NCI-H1694 treated with DMSO at 0.1 percent for 48 hours (cell line): ENCODE results near the gene SPTBN4.
A peak's percentile ranks its signal among the peaks of the same experiment; 100 is the strongest.
"Not testable (repeated sequence)": the region's sequence is repeated elsewhere in the genome, so short reads cannot be mapped to it uniquely, and the experiment has no call there.

Source experiments
- DNase-seq: peaks from one replicate; lab custom pipeline; 2025; lab: John Stamatoyannopoulos, UW

The SPTBN4 gene

GRCh38 chr19:40465025-40465556 lies 1.7 kb upstream of the SPTBN4 start:
- DNase-seq: peak; percentile 18

- peak; percentile 97 for DNase-seq
Measured at GRCh38 chr19:40465557-40466218, 1.1 kb upstream of the SPTBN4 start, which contains the start of gene BLVRB. BLVRB (minus strand) TSS chr19:40465745; CDS start chr19:40465688, 57 bp downstream.

GRCh38 chr19:40466219-40466984 lies 399 bp upstream of the SPTBN4 start:
- DNase-seq: no peak

GRCh38 chr19:40469011-40469410 lies 2.2 kb downstream of the SPTBN4 start:
- no peak for DNase-seq

- DNase-seq: no peak
Measured at GRCh38 chr19:40471111-40471510, 4.3 kb downstream of the SPTBN4 start.

- no peak for DNase-seq
Measured at GRCh38 chr19:40472516-40472915, 5.7 kb downstream of the SPTBN4 start.

GRCh38 chr19:40474737-40475136 lies 7.9 kb downstream of the SPTBN4 start:
- DNase-seq: no peak

- not testable (repeated sequence) for DNase-seq
Measured at GRCh38 chr19:40475878-40476644, 9.3 kb downstream of the SPTBN4 start.

- DNase-seq: no peak
Measured at GRCh38 chr19:40486017-40486416, 19.2 kb downstream of the SPTBN4 start.

GRCh38 chr19:40489882-40490230 lies 23.1 kb downstream of the SPTBN4 start:
- DNase-seq: no peak

- no peak for DNase-seq
Measured at GRCh38 chr19:40492274-40492673, 25.5 kb downstream of the SPTBN4 start.

- no peak for DNase-seq
Measured at GRCh38 chr19:40493778-40494177, 27.0 kb downstream of the SPTBN4 start.

- DNase-seq: no peak
Measured at GRCh38 chr19:40494191-40494838, 27.5 kb downstream of the SPTBN4 start.

- no peak for DNase-seq
Measured at GRCh38 chr19:40497214-40497613, 30.4 kb downstream of the SPTBN4 start.

- no peak for DNase-seq
Measured at GRCh38 chr19:40499320-40499719, 32.5 kb downstream of the SPTBN4 start.

GRCh38 chr19:40500678-40501530 lies 34.1 kb downstream of the SPTBN4 start:
- not testable (repeated sequence) for DNase-seq

- DNase-seq: no peak
Measured at GRCh38 chr19:40501599-40501998, 34.8 kb downstream of the SPTBN4 start.

GRCh38 chr19:40502081-40502480 lies 35.3 kb downstream of the SPTBN4 start:
- DNase-seq: no peak

GRCh38 chr19:40502647-40503319 lies 36.0 kb downstream of the SPTBN4 start:
- DNase-seq: no peak

GRCh38 chr19:40503320-40503695 lies 36.5 kb downstream of the SPTBN4 start:
- no peak for DNase-seq

- DNase-seq: no peak
Measured at GRCh38 chr19:40506099-40506498, 39.3 kb downstream of the SPTBN4 start.
